Kidney tubule cell (primary cell): Measurements from ENCODE around the gene SKIC2.
"Not testable (repeated sequence)": the region's sequence is repeated elsewhere in the genome, so short reads cannot be mapped to it uniquely, and the experiment has no call there.

Experiments
- DNase-seq: peaks from one replicate; pipeline ENCODE4 v3.0.0-alpha.2; 2018; ENCODE audit warnings: low spot score

Gene SKIC2

GRCh38 chr6:31958741-31959739, at the start of gene SKIC2, which contains the start of gene NELFE:
Gene SKIC2, plus strand, starts transcription at chr6:31959175. Its CDS starts 18 bp downstream, at chr6:31959193.
Gene NELFE, minus strand, starts transcription at chr6:31958971. Its CDS starts 525 bp downstream, at chr6:31958446.
- DNase-seq = peak; percentile 99

- DNase-seq = not testable (repeated sequence)
These were observed 49.7 kb upstream of the SKIC2 start for GRCh38 chr6:31909298-31909697.

- DNase-seq = no peak
These were observed 47.0 kb upstream of the SKIC2 start for GRCh38 chr6:31911826-31912585.

GRCh38 chr6:31915351-31915750, 43.6 kb upstream of the SKIC2 start:
- DNase-seq = no peak

- no peak for DNase-seq
These were observed 43.2 kb upstream of the SKIC2 start for GRCh38 chr6:31915756-31916155.

GRCh38 chr6:31918069-31918720, 40.8 kb upstream of the SKIC2 start:
- DNase-seq = no peak

- DNase-seq = no peak
These were observed 39.2 kb upstream of the SKIC2 start for GRCh38 chr6:31919624-31920303.

- no peak for DNase-seq
These were observed 38.2 kb upstream of the SKIC2 start for GRCh38 chr6:31920811-31921210.

GRCh38 chr6:31922942-31923341, 36.0 kb upstream of the SKIC2 start:
- DNase-seq = no peak

- DNase-seq = no peak
These were observed 31.6 kb upstream of the SKIC2 start, which contains the start of gene C2 for GRCh38 chr6:31927242-31927862. Gene C2, plus strand, starts transcription at chr6:31927717. Its CDS starts 36 bp downstream, at chr6:31927753.

GRCh38 chr6:31927863-31928671, 30.9 kb upstream of the SKIC2 start:
- DNase-seq = no peak

- no peak for DNase-seq
These were observed 30.4 kb upstream of the SKIC2 start for GRCh38 chr6:31928672-31928939.

GRCh38 chr6:31930962-31931361, 28.0 kb upstream of the SKIC2 start:
- DNase-seq = no peak

- not testable (repeated sequence) for DNase-seq
These were observed 26.8 kb upstream of the SKIC2 start for GRCh38 chr6:31932137-31932536.

GRCh38 chr6:31933537-31933936, 25.4 kb upstream of the SKIC2 start:
- no peak for DNase-seq

GRCh38 chr6:31935021-31935420, 24.0 kb upstream of the SKIC2 start:
- no peak for DNase-seq

GRCh38 chr6:31935823-31936222, 23.2 kb upstream of the SKIC2 start:
- DNase-seq = no peak

GRCh38 chr6:31940256-31940664, 18.7 kb upstream of the SKIC2 start:
- DNase-seq = peak; percentile 67

GRCh38 chr6:31943742-31944141, 15.2 kb upstream of the SKIC2 start:
- no peak for DNase-seq

- DNase-seq = no peak
These were observed 13.8 kb upstream of the SKIC2 start for GRCh38 chr6:31945154-31945506.
